Right lobe of liver (tissue), 6 donors: ENCODE data around the gene TMEM158. TPM values are rescaled to one million over a fixed set of nuclear protein-coding genes. Genes with fewer than 3 reads are reported as not detected.

Experiments
- ATAC-seq, 4 donors: fragments of 200-7000 bp; cut with Tn5 transposase; one replicate each; pipeline ENCODE4 v1.9.1; 2020; ENCODE audit warnings: mild to moderate bottlenecking in 4 of 4, moderate library complexity in 4 of 4
- DNase-seq, 3 donors: peaks; one replicate each; pipeline ENCODE4 v3.0.0-alpha.2; 2020
- H3K27ac ChIP-seq, 3 donors: fragments of 200-600 bp; one replicate each; pipeline ENCODE4 v1.8.0; 2022
- H3K27me3 ChIP-seq, 2 donors: fragments of 200-600 bp; one replicate each; pipeline ENCODE4 v1.8.0; 2022
- H3K36me3 ChIP-seq, 4 donors: fragments of 200-600 bp; sonication (generic) in 1 of 4; one replicate each; pipeline versions ENCODE4 v1.5.1 to v1.8.0; 2017 to 2022; ENCODE audit warnings: control low read depth in 1 of 4
- H3K4me1 ChIP-seq, 4 donors: fragments of 200-600 bp; sonication (generic) in 1 of 4; one replicate each; pipeline versions ENCODE4 v1.5.1 to v1.8.0; 2017 to 2022; ENCODE audit warnings: control low read depth in 1 of 4
- H3K4me3 ChIP-seq, 3 donors: fragments of 200-600 bp; one replicate each; pipeline ENCODE4 v1.8.0; 2022
- H3K9me3 ChIP-seq, 4 donors: fragments of 200-600 bp; sonication (generic) in 1 of 4; one replicate each; pipeline versions ENCODE4 v1.5.1 to v1.8.0; 2017 to 2022; ENCODE audit warnings: control low read depth in 1 of 4
- CTCF ChIP-seq, 4 donors: fragments of 200-600 bp in 3 of 4; fragments of 450-650 bp in 1 of 4; IDR thresholded peaks; one replicate each; pipeline versions ENCODE4 v1.5.1 to v1.8.0; 2016 to 2022; ENCODE audit warnings: antibody characterized with exemption in 4 of 4, mild to moderate bottlenecking in 2 of 4
- POLR2A ChIP-seq: fragments of 450-650 bp; IDR thresholded peaks from one replicate; pipeline ENCODE4 v1.6.1; 2017; ENCODE audit warnings: antibody characterized with exemption, mild to moderate bottlenecking
- WGBS: methylation state at CpG from one replicate; pipeline ENCODE4 v1.1.6; 2018; ENCODE audit warnings: low coverage, low lambda C conversion rate; ENCODE audit not compliant: insufficient coverage; ENCODE audit errors: missing lambda C conversion rate; 5-methylcytosine and 5-hydroxymethylcytosine counted together
- intact Hi-C, 2 donors: fragments of 100-400 bp; cut with DNase I; formaldehyde crosslinking; loops; one replicate each; pipeline versions ENCODE4 v1.11.2 to v1.14.1; 2022
- total RNA-seq, 6 experiments: library from RNA; depleted of rRNA in 2 of 6; stranded (reverse); fragments of >200 nt in 2 of 6; fragmentation: NEBNext Ultra II Directional in 3 of 6; extraction: Animal tissue kit (Norgen Biotek cat#: 25700) in 3 of 6; gene quantifications; one replicate each; pipeline versions ENCODE4 v1.1.0 to v1.2.4, GENCODE V29; 2016 to 2023
- donor health status: DM: no; HTN: yes; CAD: no.
- donor health status: DM: no; HTN: no; CAD: no.
- donor health status: DM: no; HTN: no; CAD: no.
- donor health status: DM: no; HTN: yes; CAD: no.
- donor health status: DM: no; HTN: yes; CAD: no.

TMEM158 gene
- total RNA-seq, 6 experiments from 2014 or later: 0.21 to 1.0 (median 0.57) TPM; not detected in 2

GRCh38 chr3:45272032-45272810, 46.1 kb upstream of the TMEM158 start:
- Histone ChIP-seq H3K4me3 (no peak overlapping the region), H3K27ac (no peak overlapping the region), H3K9me3 (no peaks in the 10 kb centered on the region), H3K36me3 (no peaks in the 10 kb centered on the region), H3K4me1 (no peaks in the 10 kb centered on the region), H3K27me3 (no peaks in the 10 kb centered on the region)
- intact Hi-C loops: no loop called here
- TF ChIP-seq POLR2A (no peak), CTCF (IDR thresholded peaks at IDR 0.05) (no peak)
- no peak for DNase-seq
- WGBS: 60% methylated on average over 5 of the region's 6 CpGs
- no peak for ATAC-seq

- intact Hi-C loops: no loop called here
- TF ChIP-seq POLR2A (no peak), CTCF (IDR thresholded peaks at IDR 0.05) (no peak)
- H3K27ac ChIP-seq: no peak overlapping the region
- H3K27me3 ChIP-seq: no peaks in the 10 kb centered on the region
- H3K36me3 ChIP-seq: no peaks in the 10 kb centered on the region
- H3K9me3 ChIP-seq: no peaks in the 10 kb centered on the region
- DNase-seq (no peak), ATAC-seq (no peak)
- H3K4me1 ChIP-seq: no peaks in the 10 kb centered on the region
- 42% methylated on average over 2 of the region's 2 CpGs for whole genome bisulfite sequencing
- H3K4me3 ChIP-seq: no peak overlapping the region
Measured at GRCh38 chr3:45269952-45270351, 43.9 kb upstream of the TMEM158 start.

DNA sequence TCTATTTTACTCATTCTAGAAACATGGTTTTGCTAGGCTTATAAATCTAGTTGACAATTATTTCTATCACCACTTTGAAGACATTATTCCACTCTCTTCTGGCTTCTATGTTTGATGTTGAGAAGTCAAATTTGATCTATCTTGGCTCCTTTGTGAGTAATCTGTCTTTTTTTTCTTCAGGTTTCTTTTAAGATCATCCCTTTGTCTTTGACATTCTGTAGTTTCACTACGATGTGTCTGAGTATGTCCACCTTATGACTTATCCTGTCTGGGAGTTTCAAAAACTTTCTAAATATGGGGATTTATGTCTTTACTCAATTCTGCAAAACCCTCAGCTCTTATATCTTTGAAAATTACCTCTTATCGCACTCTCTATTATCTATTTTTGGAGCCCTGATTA, 41.0 kb upstream of the TMEM158 start:
- no peak overlapping the region for H3K27ac ChIP-seq
- ATAC-seq: no peak
- H3K4me1 ChIP-seq: no peaks in the 10 kb centered on the region
- H3K4me3 ChIP-seq: no peak overlapping the region
- no peaks in the 10 kb centered on the region for H3K9me3 ChIP-seq
- no peaks in the 10 kb centered on the region for H3K27me3 ChIP-seq
- intact Hi-C loops: no loop called here
- no peaks in the 10 kb centered on the region for H3K36me3 ChIP-seq
- no peak for DNase-seq
- 67% methylated on average over 2 of the region's 2 CpGs for WGBS
- no peak for TF ChIP-seq POLR2A
- no peak for TF ChIP-seq CTCF (IDR thresholded peaks at IDR 0.05)

- no peak for DNase-seq
- intact Hi-C loops: no loop called here
- 66% methylated on average over 6 of the region's 6 CpGs for WGBS
- Histone ChIP-seq H3K9me3 (no peaks in the 10 kb centered on the region), H3K27me3 (no peaks in the 10 kb centered on the region), H3K4me3 (no peak overlapping the region), H3K27ac (no peak overlapping the region), H3K4me1 (no peaks in the 10 kb centered on the region), H3K36me3 (no peaks in the 10 kb centered on the region)
- ATAC-seq: no peak
- TF ChIP-seq CTCF (IDR thresholded peaks at IDR 0.05) (no peak), POLR2A (no peak)
Measured at GRCh38 chr3:45261333-45262110, 35.4 kb upstream of the TMEM158 start.
